ENCODE data around the gene GNG5. TPM values are rescaled to one million over a fixed set of nuclear protein-coding genes. Genes with fewer than 3 reads are reported as not detected.

The GNG5 gene
- total RNA-seq, 1 experiment from 2014 or later = 108 TPM

- TF ChIP-seq ZNF396 (CRISPR knock-in tag; IDR thresholded peaks at IDR 0.05; ENCODE audit: borderline replicate concordance) (peak; percentile 99), ATF3 (CRISPR knock-in tag; conservative IDR thresholded peaks at IDR 0.05) (no peak), EMX1 (CRISPR knock-in tag; IDR thresholded peaks at IDR 0.05) (peak; percentile 52; the same call in 1 of the 2 replicates), IRF2 (CRISPR knock-in tag; IDR thresholded peaks at IDR 0.05; ENCODE audit: borderline replicate concordance, low read depth) (no peak), PRRX2 (CRISPR knock-in tag; IDR thresholded peaks at IDR 0.05) (peak; percentile 72; the same call in 1 of the 2 replicates), ZNF232 (CRISPR knock-in tag; IDR thresholded peaks at IDR 0.05) (0 out of 2 replicates have a peak, but pooled peaks have one; percentile 40), NR2C2 (CRISPR knock-in tag; IDR thresholded peaks at IDR 0.05) (peak; percentile 96), FOXP1 (CRISPR knock-in tag; IDR thresholded peaks at IDR 0.05; ENCODE audit: borderline replicate concordance) (no peak; the same call in 1 of the 2 replicates), ZNF512 (CRISPR knock-in tag; IDR thresholded peaks at IDR 0.05; ENCODE audit: borderline replicate concordance) (no peak), KAT7 (CRISPR knock-in tag; IDR thresholded peaks at IDR 0.05; ENCODE audit: borderline replicate concordance) (no peak), TP53 (CRISPR knock-in tag; IDR thresholded peaks at IDR 0.05) (no peak), AR (CRISPR knock-in tag; IDR thresholded peaks at IDR 0.05) (peak; percentile 79), GRHL2 (CRISPR knock-in tag; IDR thresholded peaks at IDR 0.05; ENCODE audit: insufficient replicate concordance, severe bottlenecking) (no peak), CREM (CRISPR knock-in tag; IDR thresholded peaks at IDR 0.05) (0 out of 2 replicates have a peak, but pooled peaks have one; percentile 26), ETV6 (CRISPR knock-in tag; IDR thresholded peaks at IDR 0.05) (peak; percentile 92), NFYB (CRISPR knock-in tag; conservative IDR thresholded peaks at IDR 0.05; ENCODE audit: low read depth) (no peak), NFE2L1 (CRISPR knock-in tag; IDR thresholded peaks at IDR 0.05) (0 out of 2 replicates have a peak, but pooled peaks have one; percentile 30), ZNF219 (CRISPR knock-in tag; IDR thresholded peaks at IDR 0.05; ENCODE audit: borderline replicate concordance) (no peak), ZNF423 (CRISPR knock-in tag; IDR thresholded peaks at IDR 0.05) (peak; percentile 67), JUN (CRISPR knock-in tag; IDR thresholded peaks at IDR 0.05) (no peak), ZMAT4 (CRISPR knock-in tag; IDR thresholded peaks at IDR 0.05) (no peak), ZBTB21 (CRISPR knock-in tag; IDR thresholded peaks at IDR 0.05; ENCODE audit: borderline replicate concordance) (0 out of 2 replicates have a peak, but pooled peaks have one; percentile 25), NFATC4 (CRISPR knock-in tag; IDR thresholded peaks at IDR 0.05) (no peak), FOXJ3 (CRISPR knock-in tag; IDR thresholded peaks at IDR 0.05; ENCODE audit: borderline replicate concordance) (no peak), CREB1 (CRISPR knock-in tag; IDR thresholded peaks at IDR 0.05) (no peak), ZNF425 (CRISPR knock-in tag; conservative IDR thresholded peaks at IDR 0.05) (peak; percentile 86; the same call in 1 of the 2 replicates), GABPB1 (CRISPR knock-in tag; IDR thresholded peaks at IDR 0.05) (peak; percentile 77; the same call in 1 of the 2 replicates), ZNF671 (CRISPR knock-in tag; IDR thresholded peaks at IDR 0.05) (peak; percentile 26; the same call in 1 of the 2 replicates), MYBL2 (CRISPR knock-in tag; IDR thresholded peaks at IDR 0.05) (no peak), MLX (CRISPR knock-in tag; IDR thresholded peaks at IDR 0.05) (no peak), ZNF263 (CRISPR knock-in tag; IDR thresholded peaks at IDR 0.05; ENCODE audit: low read depth) (no peak), ZNF416 (CRISPR knock-in tag; IDR thresholded peaks at IDR 0.05) (no peak)
These were observed 27.2 kb downstream of the GNG5 start, which contains the start of gene RPF1 (continued) for GRCh38 chr1:84478876-84479868.
